LNCaP clone FGC (cell line): ENCODE measurements around the gene MAP3K3.

Source experiments
- DNase-seq: peaks from one replicate; pipeline ENCODE4 v3.0.0-alpha.2; 2011; ENCODE audit warnings: low read depth
- H3K4me3 ChIP-seq: 2 replicates; pipeline ENCODE4 v1.5.1; 2011; ENCODE audit warnings: mild to moderate bottlenecking, low read depth, low read length, control low read depth
- CTCF ChIP-seq: IDR thresholded peaks from 2 replicates; pipeline ENCODE4 v1.5.1; 2012; ENCODE audit warnings: mild to moderate bottlenecking; ENCODE audit not compliant: control insufficient read depth, insufficient read depth; ENCODE audit errors: extremely low read depth

MAP3K3 gene

GRCh38 chr17:63621684-63622573, at the start of gene MAP3K3:
Gene MAP3K3, plus strand, starts transcription at chr17:63622417. Its CDS starts 343 bp downstream, at chr17:63622760.
- no peak for TF ChIP-seq CTCF
- H3K4me3 ChIP-seq: peak within 1 kb of the TSS; percentile 79
- DNase-seq: peak; percentile 100

- no peak for DNase-seq
- peak; percentile 51 for TF ChIP-seq CTCF
These were observed 48.6 kb upstream of the MAP3K3 start for GRCh38 chr17:63573634-63574033.

GRCh38 chr17:63578027-63578768, 44.0 kb upstream of the MAP3K3 start:
- DNase-seq: no peak
- no peak for TF ChIP-seq CTCF
- no peak overlapping the region for H3K4me3 ChIP-seq

More at GRCh38 chr17:63573634-63574033, 48.6 kb upstream of the MAP3K3 start:
- no peak overlapping the region for H3K4me3 ChIP-seq

- DNase-seq: no peak
- TF ChIP-seq CTCF: no peak
- H3K4me3 ChIP-seq: no peak overlapping the region
These were observed 43.5 kb upstream of the MAP3K3 start for GRCh38 chr17:63578769-63579111.

GRCh38 chr17:63579633-63580032, 42.6 kb upstream of the MAP3K3 start:
- TF ChIP-seq CTCF: no peak
- no peak for DNase-seq
- H3K4me3 ChIP-seq: no peak overlapping the region

GRCh38 chr17:63587770-63588169, 34.4 kb upstream of the MAP3K3 start:
- no peak for TF ChIP-seq CTCF

More at GRCh38 chr17:63587770-63588169, 34.4 kb upstream of the MAP3K3 start:
- no peak for DNase-seq
- no peak overlapping the region for H3K4me3 ChIP-seq
